ENCODE data around the gene NOM1.
A peak's percentile ranks its signal among the peaks of the same experiment; 100 is the strongest.
"Not testable (repeated sequence)": the region's sequence is repeated elsewhere in the genome, so short reads cannot be mapped to it uniquely, and the experiment has no call there.

NOM1 gene

GRCh38 chr7:156949541-156950380, at the start of gene NOM1:
TSS of gene NOM1 (plus strand) at chr7:156949712. CDS start at chr7:156949738, 26 bp downstream.
- peak; percentile 72 for DNase-seq

GRCh38 chr7:156900093-156900492, 49.4 kb upstream of the NOM1 start:
- not testable (repeated sequence) for DNase-seq

- DNase-seq, result no peak
These were observed 46.1 kb upstream of the NOM1 start for GRCh38 chr7:156903232-156903909.

- DNase-seq, result no peak
These were observed 43.3 kb upstream of the NOM1 start for GRCh38 chr7:156906200-156906649.

GRCh38 chr7:156907656-156908055, 41.9 kb upstream of the NOM1 start:
- peak; percentile 76 for DNase-seq

GRCh38 chr7:156909574-156910252, 39.8 kb upstream of the NOM1 start:
- DNase-seq, result not testable (repeated sequence)

GRCh38 chr7:156918635-156919034, 30.9 kb upstream of the NOM1 start:
- DNase-seq, result no peak

- no peak for DNase-seq
These were observed 30.3 kb upstream of the NOM1 start for GRCh38 chr7:156919132-156919713.

GRCh38 chr7:156920076-156920475, 29.4 kb upstream of the NOM1 start:
- DNase-seq, result no peak

- not testable (repeated sequence) for DNase-seq
These were observed 28.8 kb upstream of the NOM1 start for GRCh38 chr7:156920487-156921373.

- not testable (repeated sequence) for DNase-seq
These were observed 27.2 kb upstream of the NOM1 start for GRCh38 chr7:156922304-156922703.

- not testable (repeated sequence) for DNase-seq
These were observed 23.7 kb upstream of the NOM1 start for GRCh38 chr7:156925821-156926220.

GRCh38 chr7:156927571-156928405, 21.7 kb upstream of the NOM1 start:
- DNase-seq, result peak; percentile 25

- DNase-seq, result no peak
These were observed 21.1 kb upstream of the NOM1 start for GRCh38 chr7:156928406-156928747.

GRCh38 chr7:156929789-156930539, 19.5 kb upstream of the NOM1 start:
- no peak for DNase-seq

- DNase-seq, result no peak
These were observed 17.5 kb upstream of the NOM1 start for GRCh38 chr7:156932006-156932405.

GRCh38 chr7:156935250-156935649, 14.3 kb upstream of the NOM1 start:
- DNase-seq, result no peak

GRCh38 chr7:156936766-156937165, 12.7 kb upstream of the NOM1 start:
- DNase-seq, result not testable (repeated sequence)

- DNase-seq, result no peak
These were observed 8.9 kb upstream of the NOM1 start for GRCh38 chr7:156940421-156941122.

Data from NCI-H2029 (cell line).